ENCODE data around the gene SUMF2.
"Not testable (repeated sequence)": the region's sequence is repeated elsewhere in the genome, so short reads cannot be mapped to it uniquely, and the experiment has no call there.

SUMF2 gene

DNA sequence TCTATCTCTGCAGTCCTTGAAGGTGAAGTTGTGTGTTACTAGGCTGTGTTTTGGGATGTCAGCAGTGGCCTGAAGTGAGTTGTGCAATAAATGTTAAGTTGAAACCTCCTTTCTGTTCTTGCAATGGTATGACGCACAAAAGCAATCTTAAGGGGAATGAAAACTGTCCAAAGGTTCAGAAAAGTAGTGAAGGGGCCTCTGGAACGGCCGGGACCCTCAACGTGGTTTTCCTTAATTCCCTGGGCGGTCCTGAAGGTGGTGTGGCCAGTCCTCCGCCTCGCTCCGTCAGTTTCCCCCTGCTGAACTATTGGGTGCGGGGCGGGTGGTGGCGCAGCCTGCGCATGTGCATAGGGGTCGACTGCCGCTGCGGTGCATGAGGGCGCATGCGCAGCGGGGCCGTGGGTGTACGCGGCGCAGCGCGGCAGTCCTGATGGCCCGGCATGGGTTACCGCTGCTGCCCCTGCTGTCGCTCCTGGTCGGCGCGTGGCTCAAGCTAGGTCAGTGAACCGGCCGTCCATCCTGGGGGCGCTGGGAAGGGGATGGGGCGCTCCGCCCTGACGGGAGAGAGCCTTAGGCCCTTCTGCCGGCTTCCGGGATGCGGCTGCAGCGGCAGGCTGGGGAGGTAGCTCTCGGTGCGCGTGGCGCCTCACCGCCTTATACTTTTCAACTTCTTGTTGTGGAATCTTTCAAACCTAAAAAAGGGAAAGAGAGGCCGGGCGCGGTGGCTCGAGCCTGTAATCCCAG lies at the start of gene SUMF2:
SUMF2 (plus strand) TSS at position 405 of the 744 bp plus-strand sequence; CDS start at position 431, 26 bp downstream.
- peak; percentile 92 for DNase-seq (ENCODE audit: low spot score)

DNA sequence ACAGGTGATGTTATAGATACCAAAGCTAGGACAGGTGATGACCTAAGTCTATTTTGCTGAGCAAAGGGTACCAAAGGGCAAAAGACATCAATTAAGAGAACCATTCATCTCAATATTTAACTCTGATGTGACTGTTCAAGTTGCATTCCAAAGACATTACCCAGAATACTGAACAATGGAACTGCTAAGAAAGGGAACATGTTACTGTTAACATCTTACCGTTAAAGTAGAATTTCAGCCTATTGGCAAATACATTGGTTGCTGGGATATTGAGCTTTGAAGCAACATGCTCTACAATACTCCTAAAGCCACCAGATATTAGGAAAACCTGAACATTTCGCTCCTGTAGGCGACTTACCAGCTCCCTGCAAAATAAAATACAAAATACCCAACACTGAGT lies 47.1 kb upstream of the SUMF2 start:
- DNase-seq (ENCODE audit: low spot score) = not testable (repeated sequence)

DNA sequence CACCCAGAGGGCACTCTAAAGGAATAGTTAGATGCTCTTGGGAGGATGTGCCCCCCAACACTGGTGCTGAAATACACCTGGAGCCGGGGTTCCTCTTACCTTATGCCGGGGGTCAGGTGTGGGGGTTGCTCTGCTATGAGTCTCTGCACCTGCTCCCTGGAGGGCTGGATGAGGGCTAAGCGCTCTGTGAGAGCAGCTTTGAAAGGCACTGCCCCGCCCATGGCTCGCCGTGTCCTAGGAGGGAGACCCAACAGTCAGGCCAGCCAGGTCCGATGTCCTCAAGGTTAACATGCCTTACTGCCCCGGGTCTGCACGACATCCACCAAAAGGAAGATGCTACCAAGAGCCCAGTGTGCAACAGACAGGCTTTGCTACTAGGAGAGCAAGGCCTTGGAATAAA lies 44.6 kb upstream of the SUMF2 start:
- DNase-seq (ENCODE audit: low spot score) = no peak

DNA sequence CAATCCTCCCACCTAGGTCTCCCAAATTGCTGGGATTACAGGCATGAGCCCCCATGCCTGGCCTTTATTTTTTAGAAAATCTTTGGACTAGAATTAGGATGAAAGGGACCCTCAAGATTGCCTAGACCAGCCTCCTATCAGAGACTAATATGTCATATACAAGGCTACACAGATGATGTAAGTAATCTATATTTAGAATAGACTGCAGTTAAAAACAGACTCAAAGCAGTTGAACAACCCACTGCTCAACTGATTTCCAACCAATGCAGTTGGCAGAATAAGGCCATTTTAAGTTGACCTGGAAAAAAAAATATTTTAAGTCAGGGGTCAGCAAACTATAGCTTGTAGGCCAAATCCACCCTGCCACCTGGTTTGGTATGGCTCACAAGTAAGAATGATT lies 40.6 kb upstream of the SUMF2 start:
- DNase-seq (ENCODE audit: low spot score) = no peak

DNA sequence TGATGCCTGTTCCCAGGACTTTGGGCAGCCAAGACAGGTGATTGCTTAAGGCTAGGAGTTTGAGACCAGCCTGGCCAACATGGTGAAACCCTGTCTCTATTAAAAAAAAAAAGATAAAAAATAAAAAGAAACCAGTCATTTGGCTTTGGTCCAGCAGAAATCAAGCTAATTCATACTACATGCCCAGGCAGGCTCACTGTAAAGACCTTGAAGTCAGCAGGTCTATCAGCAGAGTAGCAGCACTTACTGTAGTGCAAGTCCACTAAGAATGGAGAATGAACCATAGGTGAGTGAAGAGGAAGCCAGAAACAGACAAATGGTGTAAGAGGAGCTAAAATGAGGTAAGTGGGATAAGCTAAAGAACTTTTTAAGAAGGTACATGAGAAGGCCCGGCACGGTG lies 37.5 kb upstream of the SUMF2 start:
- no peak for DNase-seq (ENCODE audit: low spot score)

DNA sequence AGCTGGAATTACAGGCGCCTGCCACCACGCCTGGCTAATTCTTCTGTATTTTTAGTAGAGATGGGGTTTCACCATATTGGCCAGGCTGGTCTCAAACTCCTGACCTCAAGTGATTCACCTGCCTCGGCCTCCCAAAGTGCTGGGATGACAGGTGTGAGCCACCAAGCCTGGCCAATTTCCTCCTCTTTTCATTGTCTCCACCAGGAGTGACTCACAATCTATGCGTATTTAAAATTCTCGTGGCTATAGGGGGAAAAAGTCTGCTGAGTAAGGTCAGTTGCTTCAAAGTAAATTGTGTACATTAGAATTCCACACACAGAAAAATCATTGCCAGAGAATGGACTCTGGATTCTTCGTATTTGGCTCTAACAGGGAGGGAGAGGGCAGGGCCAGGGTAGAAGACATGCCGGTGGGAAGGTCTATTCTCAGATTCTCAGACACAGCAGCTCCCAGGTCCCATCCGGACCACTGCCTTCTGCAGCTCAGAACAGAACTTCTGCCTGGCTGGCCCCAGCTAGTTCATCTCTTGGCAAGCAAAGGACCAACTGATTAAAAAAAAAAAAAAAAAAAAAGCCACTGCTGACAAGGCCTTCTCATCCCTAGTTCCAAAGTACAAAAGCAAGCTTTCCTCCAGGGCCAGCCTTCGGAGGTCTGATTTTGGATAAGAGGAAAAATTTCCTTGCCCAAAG lies 35.0 kb upstream of the SUMF2 start:
- no peak for DNase-seq (ENCODE audit: low spot score)

DNA sequence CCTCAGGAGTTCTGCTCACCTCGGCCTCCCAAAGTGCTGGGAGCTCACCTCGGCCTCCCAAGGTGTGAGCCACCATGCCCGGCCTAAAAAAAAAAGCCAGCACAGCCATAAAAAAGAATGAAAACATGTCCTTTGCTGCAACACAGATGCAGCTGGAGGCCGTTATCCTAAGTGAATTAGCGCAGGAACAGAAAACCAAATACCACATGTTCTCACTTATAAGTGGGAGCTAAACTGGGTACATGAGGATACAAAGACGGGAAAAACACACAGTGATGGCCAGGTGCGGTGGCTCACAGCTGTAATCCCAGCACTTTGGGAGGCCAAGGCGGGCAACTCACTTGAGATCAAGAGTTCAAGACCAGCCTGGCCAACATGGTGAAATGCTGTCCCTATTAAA lies 33.7 kb upstream of the SUMF2 start:
- DNase-seq (ENCODE audit: low spot score) = no peak

DNA sequence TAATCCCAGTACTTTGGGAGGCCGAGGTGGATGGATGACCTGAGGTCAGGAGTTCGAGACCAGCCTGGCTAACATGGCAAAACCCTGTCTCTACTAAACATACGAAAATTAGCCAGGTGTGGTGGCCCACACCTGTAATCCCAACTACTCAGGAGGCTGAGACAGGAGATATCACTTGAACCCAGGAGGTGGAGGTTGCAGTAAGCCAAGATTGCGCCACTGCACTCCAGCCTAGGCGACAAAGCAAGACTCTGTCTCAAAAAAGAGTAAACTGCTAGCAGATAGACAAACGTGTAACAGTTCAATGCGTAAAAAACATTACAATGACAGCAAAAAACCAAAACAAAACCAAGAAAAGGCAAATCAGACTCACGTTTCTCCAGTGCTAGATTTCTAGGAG lies 32.5 kb upstream of the SUMF2 start:
- DNase-seq (ENCODE audit: low spot score) = not testable (repeated sequence)

DNA sequence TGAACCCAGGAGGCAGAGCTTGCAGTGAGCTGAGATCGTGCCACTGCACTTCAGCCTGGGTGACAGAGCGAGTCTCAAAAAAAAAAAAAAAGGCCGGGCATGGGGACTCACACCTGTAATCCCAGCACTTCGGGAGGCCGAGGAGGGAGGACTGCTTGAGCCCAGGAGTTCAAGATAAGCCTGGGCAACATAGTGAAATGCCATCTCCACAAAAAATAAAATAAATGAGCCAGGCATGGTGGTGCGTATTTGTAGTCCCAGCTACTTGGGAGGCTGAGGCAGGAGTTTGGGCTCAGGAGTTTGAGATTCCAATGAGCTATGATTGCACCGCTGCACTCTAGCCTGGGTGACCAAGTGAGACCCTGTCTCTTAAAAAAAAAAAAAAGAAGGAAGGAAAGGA lies 31.5 kb upstream of the SUMF2 start:
- DNase-seq (ENCODE audit: low spot score) = not testable (repeated sequence)

DNA sequence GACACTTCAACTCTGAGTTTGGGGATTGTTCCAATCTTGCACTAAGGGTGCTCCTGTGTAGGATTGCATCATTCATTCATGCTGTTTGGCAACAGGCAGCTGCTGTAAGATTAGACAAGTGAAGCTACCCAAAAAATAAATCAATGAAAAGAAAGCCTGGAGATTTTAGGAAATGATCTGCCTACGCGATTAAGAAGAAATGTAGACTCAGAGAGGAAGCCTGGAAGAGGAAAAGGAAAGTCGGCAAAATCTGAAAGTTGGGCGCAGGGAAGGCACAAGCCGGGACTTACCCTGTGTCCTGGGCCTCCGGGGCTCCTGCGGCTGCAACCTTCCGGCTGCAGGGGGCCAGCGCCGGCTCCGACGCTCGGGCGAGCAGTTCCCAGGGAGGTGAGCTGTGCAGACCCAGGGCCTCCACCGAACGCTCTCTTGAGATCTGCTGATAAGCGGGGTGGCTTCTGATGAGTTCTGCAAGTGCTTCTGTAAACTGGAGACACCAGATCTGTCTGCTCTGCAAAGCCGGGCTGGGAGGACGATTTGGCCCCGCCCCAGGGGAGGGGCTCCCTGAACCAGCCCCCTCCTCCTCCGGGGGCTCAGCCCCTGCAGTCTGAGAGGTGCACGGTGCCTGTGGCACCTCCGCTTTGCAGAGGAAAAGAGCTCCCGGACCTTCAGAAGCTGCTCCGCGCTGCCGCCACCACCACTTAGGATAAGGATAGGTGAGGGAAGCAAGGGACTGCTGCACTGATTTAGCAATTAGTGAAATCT lies 30.2 kb upstream of the SUMF2 start:
- peak; percentile 49 for DNase-seq (ENCODE audit: low spot score)

DNA sequence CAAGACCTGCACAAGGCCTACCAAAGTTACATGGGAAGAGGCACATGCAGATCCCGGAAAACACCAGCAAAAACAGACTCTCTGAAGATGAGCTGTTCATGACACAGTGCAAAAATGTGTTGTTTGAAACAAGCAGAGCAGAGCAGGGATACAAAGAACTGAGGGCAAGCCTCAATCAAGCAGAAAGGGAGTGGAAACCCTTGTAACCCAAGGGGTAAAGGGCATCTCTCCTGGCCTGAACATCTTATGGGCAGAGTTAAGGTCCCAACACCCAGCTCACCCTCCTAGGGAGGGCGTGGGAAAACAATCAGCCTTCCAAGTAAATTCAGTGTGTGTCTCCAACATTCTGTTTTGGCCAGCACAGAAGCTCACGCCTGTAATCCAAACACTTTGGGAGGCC lies 23.4 kb upstream of the SUMF2 start:
- no peak for DNase-seq (ENCODE audit: low spot score)

DNA sequence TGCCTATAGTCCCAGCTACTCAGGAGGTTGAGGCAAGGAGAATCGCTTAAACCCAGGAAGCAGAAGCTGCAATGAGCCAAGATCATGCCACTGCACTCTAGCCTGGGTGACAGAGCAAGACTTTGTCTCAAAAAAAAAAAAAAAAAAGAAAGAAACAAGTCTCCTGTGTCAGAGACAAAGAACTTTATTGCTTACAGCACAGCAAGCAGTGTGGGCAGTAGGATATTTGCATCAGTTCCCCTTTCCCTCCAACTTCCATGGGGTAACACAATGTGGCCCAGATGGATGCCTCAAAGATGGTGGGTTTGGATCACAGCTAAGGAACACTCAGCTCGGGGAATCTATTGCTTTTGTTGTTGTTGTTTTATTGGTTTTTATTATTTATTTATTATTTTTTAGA lies 18.3 kb upstream of the SUMF2 start:
- not testable (repeated sequence) for DNase-seq (ENCODE audit: low spot score)

DNA sequence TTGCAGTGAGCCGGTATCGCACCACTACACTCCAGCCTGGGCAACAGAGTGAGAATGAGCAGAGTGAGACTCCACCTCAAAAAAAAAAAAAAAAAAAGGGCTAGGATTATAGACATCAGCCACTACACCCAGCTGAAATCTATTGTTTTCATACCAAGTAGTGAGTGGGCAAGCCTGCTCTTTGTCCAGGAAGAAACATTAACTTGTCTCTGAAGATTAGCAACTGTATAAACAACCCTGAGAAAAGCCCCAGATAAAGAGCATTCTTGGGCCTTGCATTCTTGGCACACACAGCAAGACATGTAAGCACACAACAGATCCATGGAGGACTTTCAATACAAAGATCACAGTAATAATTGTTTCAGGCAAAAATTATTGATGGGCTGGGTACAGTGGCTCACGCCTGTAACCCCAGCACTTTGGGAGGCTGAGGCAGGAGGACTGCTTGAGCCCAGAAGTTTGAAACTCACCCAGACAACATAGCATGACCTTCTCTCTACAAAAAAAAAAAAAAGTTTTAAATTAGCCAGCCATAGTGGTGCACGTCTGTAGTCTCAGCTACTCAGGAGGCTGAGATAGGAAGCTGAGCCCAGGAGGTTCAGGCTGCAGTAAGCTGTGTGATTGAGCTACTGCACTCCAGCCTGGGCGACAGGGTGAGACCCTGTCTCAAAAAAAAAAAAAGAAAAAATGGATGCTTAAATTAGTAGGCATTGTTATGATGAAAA lies 17.2 kb upstream of the SUMF2 start:
- DNase-seq (ENCODE audit: low spot score) = no peak

DNA sequence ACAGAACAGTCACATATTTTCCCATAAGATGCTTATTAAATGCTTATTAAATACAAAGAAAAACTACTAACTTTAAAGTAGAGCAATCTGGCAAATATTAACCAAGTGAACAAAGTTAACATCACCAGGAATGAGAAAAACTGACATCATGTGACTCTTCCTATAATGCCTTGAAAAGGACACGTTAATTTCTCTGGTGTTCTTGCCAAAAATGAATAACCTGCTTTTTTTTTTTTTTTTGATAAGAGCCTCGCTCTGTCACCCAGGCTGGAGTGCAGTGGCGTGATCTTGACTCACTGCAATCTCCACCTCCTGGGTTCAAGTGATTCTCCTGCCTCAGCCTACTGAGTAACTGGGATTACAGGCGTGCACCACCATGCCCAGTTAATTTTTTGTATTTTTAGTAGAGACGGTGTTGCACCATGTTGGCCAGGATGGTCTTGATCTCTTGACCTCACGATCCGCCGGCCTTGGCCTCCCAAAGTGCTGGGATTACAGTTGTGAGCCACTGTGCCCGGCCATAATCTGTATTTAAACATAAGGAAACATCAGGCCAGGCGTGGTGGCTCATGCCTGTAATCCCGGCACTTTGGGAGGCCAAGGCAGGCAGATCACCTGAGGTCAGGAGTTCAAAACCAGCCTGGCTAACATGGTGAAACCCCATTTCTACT lies 16.5 kb upstream of the SUMF2 start:
- not testable (repeated sequence) for DNase-seq (ENCODE audit: low spot score)

DNA sequence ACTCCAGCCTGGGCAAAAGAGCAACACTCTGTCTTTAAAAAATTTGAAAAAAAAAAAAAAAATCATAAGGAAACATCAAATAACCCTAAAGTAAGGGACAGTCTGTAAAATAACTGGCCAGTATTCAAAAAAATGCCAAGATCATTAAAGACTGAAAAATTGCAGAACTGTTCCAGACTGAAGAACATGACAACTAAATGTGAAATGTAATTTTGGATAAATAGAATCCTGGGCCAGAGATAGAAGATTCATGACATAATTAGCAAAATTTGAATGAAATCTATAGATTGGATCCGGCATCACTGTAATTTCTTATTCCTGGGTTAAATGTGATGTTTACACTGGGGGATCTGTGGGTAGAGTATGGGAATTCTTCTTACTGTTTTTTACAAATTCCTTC lies 15.8 kb upstream of the SUMF2 start:
- no peak for DNase-seq (ENCODE audit: low spot score)

DNA sequence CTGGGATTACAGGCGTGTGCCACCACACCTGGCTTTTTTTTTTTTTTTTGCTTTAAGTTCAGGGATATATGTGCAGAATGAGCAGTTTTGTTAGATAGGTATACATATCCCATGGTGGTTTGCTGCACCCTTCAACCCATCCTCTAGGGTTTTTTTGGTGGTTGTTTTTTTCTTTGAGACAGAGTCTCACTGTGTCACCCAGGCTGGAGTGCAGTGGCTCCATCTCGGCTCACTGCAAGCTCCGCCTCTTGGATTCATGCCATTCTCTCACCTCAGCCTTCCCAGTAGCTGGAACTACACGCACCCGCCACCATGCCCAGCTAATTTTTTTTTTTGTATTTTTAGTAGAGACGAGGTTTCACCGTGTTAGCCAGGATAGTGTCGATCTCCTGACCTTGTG lies 15.3 kb upstream of the SUMF2 start:
- not testable (repeated sequence) for DNase-seq (ENCODE audit: low spot score)

DNA sequence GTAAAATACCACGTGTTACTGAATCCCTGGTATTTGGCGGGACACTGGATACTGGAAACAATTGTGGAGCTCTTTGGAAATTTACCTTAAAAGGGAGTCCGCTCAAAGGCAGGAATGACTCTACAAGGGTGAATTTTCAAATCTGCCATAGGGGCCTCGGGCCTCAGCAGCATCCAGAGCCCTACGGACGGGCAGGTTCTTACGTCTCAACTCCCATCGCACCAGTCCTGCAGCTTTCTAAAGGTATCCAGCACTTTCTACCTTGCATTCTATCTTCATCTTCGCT lies 13.1 kb upstream of the SUMF2 start:
- DNase-seq (ENCODE audit: low spot score) = no peak

DNA sequence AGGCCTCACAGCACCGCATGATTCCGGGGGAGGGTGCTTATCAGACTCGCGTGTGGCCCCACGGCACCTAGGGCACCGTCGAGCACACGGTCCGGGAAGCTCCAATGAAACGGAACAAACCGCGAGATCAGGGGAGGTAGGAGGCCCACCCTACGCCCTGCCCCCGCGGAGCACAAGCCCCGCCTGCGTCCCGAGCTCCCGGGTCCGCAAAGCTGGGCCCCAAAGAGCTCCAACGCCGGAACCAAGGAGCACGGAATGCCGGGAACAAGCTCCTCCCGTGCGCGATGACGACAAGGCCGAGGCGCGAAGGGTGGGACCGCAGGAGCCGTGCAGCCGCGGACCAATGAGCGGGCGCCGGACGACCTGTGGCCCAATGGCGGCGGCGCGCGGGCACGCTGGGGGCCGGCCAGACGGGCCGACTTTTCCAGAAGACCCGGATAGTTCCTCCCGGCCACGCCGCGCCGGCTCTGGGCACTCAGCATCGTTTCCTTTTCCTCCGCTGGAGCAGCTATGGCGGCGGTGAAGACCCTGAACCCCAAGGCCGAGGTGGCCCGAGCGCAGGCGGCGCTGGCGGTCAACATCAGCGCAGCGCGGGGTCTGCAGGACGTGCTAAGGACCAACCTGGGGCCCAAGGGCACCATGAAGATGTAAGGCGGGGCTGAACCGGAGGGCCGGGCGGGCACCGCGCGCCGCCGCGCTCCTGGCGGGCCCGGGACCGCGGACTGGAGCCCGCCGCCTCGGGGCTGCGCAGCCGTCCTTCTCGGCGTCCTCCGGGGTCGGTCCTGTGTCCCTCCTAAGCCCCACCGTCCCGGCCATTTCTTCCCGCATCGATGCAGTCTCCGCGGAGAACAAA lies 12.5 kb upstream of the SUMF2 start, which contains the start of the genes CCT6A and PSPH:
CCT6A (plus strand) TSS at position 427 of the 853 bp plus-strand sequence; CDS start at position 511, 84 bp downstream.
PSPH (minus strand) TSS at position 106 of the 853 bp plus-strand sequence. CDS start 30,232 bp downstream, outside the sequence.
- peak; percentile 97 for DNase-seq (ENCODE audit: low spot score)

DNA sequence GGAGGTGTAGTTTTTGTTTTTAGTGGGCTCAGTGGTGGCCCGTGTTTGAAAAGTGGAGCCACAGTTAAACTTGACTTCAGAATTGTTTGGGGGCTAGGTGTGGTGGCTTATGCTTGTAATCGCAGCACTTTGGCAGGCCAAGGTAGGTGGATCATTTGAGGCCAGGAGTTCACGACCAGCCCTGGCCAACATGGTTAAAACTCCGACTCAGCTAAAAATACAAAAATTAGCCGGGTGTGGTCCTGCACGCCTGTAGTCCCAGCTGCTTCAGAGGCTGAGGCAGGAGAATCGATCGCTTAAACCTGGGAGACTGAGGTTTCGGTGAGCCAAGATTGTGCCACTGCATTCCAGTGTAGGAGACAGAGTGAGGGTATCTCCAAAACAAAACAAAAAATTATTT lies 10.7 kb upstream of the SUMF2 start:
- no peak for DNase-seq (ENCODE audit: low spot score)

DNA sequence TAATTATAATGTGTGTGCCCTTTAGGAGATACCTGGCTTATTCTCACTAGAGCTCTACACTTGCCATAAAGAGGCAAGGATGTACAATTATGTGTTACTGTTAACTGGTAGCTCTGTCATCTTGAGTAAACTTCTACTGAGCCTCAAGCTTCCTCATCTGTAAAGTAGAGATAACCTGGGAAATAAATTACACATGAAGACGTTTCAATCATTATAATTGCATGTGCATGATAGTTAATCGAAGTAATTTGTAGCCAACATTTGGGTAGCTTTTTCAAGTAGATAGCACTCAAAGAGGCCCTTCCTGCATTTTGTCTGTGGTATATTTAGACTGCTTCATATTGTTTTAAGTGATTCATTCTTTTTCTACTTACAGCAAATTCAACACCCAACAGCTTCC lies 10.1 kb upstream of the SUMF2 start:
- no peak for DNase-seq (ENCODE audit: low spot score)

DNA sequence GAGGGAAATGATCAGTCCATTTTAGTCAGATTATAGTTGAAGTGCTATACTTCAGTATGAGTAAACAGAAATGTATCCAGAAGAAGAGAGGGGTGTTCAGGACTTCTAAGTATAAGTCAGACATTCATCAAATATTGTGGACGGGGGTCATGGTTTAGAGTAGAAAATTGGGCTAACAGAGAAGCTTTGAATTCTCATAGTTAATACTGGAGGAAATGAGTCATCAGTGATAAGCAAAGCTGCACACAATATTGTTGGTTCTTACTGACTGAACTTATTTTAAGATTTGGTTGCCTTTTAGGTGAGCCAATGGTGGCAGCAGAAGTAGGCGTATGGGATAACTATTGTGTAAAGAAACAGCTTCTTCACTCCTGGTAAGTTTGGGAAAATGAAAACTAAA lies 1.7 kb upstream of the SUMF2 start:
- DNase-seq (ENCODE audit: low spot score) = no peak

Data from globus pallidus (tissue), 1 donor.